ENCODE results near the gene MUC4. TPM values are rescaled to one million over a fixed set of nuclear protein-coding genes. Genes with fewer than 3 reads are reported as not detected.

Gene MUC4
- total and polyA plus RNA-seq, 2 of the 4 experiments (the other 2 are of a cell fraction): not detected

DNA sequence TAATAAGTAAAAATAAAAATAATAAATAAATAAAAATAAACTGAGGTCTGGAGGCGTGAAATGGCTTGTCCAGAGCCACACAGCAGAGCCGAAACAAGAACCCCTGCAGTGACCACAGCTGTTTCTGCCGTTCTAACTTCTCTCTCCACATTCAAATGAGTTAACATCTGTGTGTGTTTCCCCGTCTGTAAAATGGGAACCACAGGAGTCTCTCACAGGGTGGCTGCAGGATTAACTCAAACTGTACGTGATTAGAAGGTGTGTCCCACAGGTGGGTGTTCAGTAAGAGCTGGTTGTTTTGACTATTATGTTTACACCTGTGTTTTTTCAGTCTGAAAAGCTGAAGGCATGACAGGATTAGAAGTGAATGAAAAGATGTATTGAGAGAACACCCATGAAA lies 27.0 kb upstream of the MUC4 start:
- TF ChIP-seq SMC3 (IDR thresholded peaks at IDR 0.05; ENCODE audit: low read depth, low read length) (no peak), NFE2L2 (IDR thresholded peaks at IDR 0.05; ENCODE audit: low read depth, low read length) (no peak), MAZ (IDR thresholded peaks at IDR 0.05; ENCODE audit: borderline replicate concordance, low read depth, low read length) (no peak), CHD1 (IDR thresholded peaks at IDR 0.05; ENCODE audit: low read depth, low read length) (no peak), CEBPB (IDR thresholded peaks at IDR 0.05; ENCODE audit: low read depth, low read length) (no peak), RCOR1 (IDR thresholded peaks at IDR 0.05; ENCODE audit: insufficient replicate concordance, low read length) (no peak), POLR2A (IDR thresholded peaks at IDR 0.05; ENCODE audit: low read depth, low read length) (no peak), MAFK (IDR thresholded peaks at IDR 0.05; ENCODE audit: low read depth, low read length) (no peak)
- TF ChIP-seq, protein P1, sequence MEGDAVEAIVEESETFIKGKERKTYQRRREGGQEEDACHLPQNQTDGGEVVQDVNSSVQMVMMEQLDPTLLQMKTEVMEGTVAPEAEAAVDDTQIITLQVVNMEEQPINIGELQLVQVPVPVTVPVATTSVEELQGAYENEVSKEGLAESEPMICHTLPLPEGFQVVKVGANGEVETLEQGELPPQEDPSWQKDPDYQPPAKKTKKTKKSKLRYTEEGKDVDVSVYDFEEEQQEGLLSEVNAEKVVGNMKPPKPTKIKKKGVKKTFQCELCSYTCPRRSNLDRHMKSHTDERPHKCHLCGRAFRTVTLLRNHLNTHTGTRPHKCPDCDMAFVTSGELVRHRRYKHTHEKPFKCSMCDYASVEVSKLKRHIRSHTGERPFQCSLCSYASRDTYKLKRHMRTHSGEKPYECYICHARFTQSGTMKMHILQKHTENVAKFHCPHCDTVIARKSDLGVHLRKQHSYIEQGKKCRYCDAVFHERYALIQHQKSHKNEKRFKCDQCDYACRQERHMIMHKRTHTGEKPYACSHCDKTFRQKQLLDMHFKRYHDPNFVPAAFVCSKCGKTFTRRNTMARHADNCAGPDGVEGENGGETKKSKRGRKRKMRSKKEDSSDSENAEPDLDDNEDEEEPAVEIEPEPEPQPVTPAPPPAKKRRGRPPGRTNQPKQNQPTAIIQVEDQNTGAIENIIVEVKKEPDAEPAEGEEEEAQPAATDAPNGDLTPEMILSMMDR (conservative IDR thresholded peaks at IDR 0.05; ENCODE audit: low read depth, low read length): no peak
- ATAC-seq (ENCODE audit: low read depth) (no peak), DNase-seq (no peak)
- Histone ChIP-seq H3K18ac (ENCODE audit: low read depth, low read length) (no peak overlapping the region), H3K27me3 (ENCODE audit: control insufficient read depth, insufficient read depth, low read length) (peaks cover 46% of the 10 kb centered on the region), H2AK5ac (ENCODE audit: low read depth, low read length) (no peak overlapping the region), H3K4me1 (ENCODE audit: control insufficient read depth, insufficient read depth, low read length) (no peaks in the 10 kb centered on the region), H3K4me3 (ENCODE audit: insufficient read depth, low read depth, low read length) (no peak overlapping the region), H2AFZ (replicated peaks; ENCODE audit: low read length, poor library complexity) (no peak overlapping the region), H3K36me3 (ENCODE audit: control insufficient read depth, insufficient read depth, low read length) (no peaks in the 10 kb centered on the region), H2BK120ac (ENCODE audit: low read depth, low read length) (no peak overlapping the region), H4K20me1 (ENCODE audit: insufficient read depth, low read length) (no peaks in the 10 kb centered on the region), H3K4me2 (ENCODE audit: low read depth, low read length) (no peak overlapping the region), H4K91ac (ENCODE audit: insufficient read depth, low read depth, low read length) (no peak overlapping the region), H3K23ac (ENCODE audit: low read depth, low read length) (no peak overlapping the region), H3K9ac (ENCODE audit: low read depth, low read length) (no peak overlapping the region), H2BK5ac (ENCODE audit: low read depth, low read length, poor library complexity, severe bottlenecking) (no peak overlapping the region), H2BK15ac (ENCODE audit: low read depth, low read length) (no peak overlapping the region), H4K5ac (ENCODE audit: low read depth, low read length) (no peak overlapping the region), H3K9me3 (ENCODE audit: control insufficient read depth, insufficient read depth, low read length) (no peaks in the 10 kb centered on the region), H4K8ac (ENCODE audit: low read depth in 2 of 2, low read length in 2 of 2) (no peak overlapping the region), H3K79me1 (ENCODE audit: low read depth in 1 of 2, low read length in 2 of 2) (no peaks in the 10 kb centered on the region), H3K14ac (replicated peaks; ENCODE audit: low read depth, low read length) (no peak overlapping the region), H2AK9ac (replicated peaks; ENCODE audit: low read depth, low read length, poor library complexity) (no peak overlapping the region), H3K4ac (ENCODE audit: low read depth, low read length) (no peak overlapping the region), H3K56ac (ENCODE audit: extremely low read depth, insufficient read depth, low read length) (no peak overlapping the region), H3K27ac (ENCODE audit: insufficient read depth, low read length) (no peak overlapping the region), H3K9me1 (ENCODE audit: insufficient read depth, low read length) (no peaks in the 10 kb centered on the region), H2BK20ac (ENCODE audit: low read depth, low read length) (no peak overlapping the region)
- in situ Hi-C loops (cut with MboI; ENCODE audit: low sequenced_read_pairs): no loop called here
- no TSS peak for BruUV-seq (replicated peaks)
- dilution Hi-C loops (cut with HindIII; ENCODE audit: low sequenced_read_pairs, unreplicated experiment): no loop called here
- intact Hi-C loops (cut with micrococcal nuclease): no loop called here
- POLR2A ChIA-PET (ENCODE audit: unreplicated experiment): no interaction called here
- CTCF ChIA-PET: no interaction called here
- WGBS, 2 experiments (ENCODE audit: extremely low coverage in 2 of 2, insufficient read length in 1 of 2): no CpG with 5 or more reads among the region's 5 CpGs

All from IMR-90 (cell line).